ENCODE results near the gene RWDD3.

DNA sequence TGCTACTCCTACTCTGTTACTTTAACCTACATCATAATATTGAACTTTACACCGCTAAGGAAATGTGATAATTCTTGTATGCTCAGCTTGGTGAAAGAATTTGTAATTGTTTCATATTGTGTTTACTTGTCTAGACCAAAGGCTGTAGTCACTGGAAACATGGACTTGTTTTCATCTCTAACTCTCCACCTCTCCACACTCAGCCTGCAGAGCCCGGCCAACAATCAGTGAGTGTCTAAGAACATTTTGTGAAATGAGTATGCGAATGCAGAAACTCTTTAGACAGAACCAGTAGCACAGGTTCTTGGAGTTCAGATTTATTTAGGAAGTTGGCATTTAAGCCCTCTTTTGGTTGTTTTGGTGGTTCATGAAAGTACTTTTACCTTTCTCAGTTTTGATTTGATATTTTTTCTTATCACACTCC is 3.2 kb upstream of the RWDD3 start:
- TF ChIP-seq, protein P1, sequence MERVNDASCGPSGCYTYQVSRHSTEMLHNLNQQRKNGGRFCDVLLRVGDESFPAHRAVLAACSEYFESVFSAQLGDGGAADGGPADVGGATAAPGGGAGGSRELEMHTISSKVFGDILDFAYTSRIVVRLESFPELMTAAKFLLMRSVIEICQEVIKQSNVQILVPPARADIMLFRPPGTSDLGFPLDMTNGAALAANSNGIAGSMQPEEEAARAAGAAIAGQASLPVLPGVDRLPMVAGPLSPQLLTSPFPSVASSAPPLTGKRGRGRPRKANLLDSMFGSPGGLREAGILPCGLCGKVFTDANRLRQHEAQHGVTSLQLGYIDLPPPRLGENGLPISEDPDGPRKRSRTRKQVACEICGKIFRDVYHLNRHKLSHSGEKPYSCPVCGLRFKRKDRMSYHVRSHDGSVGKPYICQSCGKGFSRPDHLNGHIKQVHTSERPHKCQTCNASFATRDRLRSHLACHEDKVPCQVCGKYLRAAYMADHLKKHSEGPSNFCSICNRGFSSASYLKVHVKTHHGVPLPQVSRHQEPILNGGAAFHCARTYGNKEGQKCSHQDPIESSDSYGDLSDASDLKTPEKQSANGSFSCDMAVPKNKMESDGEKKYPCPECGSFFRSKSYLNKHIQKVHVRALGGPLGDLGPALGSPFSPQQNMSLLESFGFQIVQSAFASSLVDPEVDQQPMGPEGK (CRISPR knock-in tag; IDR thresholded peaks at IDR 0.05; ENCODE audit: borderline replicate concordance) = no peak
- TF ChIP-seq RARB (CRISPR knock-in tag; IDR thresholded peaks at IDR 0.05) (no peak), ISL1 (CRISPR knock-in tag; IDR thresholded peaks at IDR 0.05) (no peak), ZC3H10 (CRISPR knock-in tag; IDR thresholded peaks at IDR 0.05) (no peak), ZFP30 (CRISPR knock-in tag; IDR thresholded peaks at IDR 0.05) (no peak), ARNTL (CRISPR knock-in tag; IDR thresholded peaks at IDR 0.05; ENCODE audit: borderline replicate concordance, low read depth) (no peak), OSR1 (CRISPR knock-in tag; IDR thresholded peaks at IDR 0.05) (no peak), ESRRG (CRISPR knock-in tag; IDR thresholded peaks at IDR 0.05) (no peak), GLIS3 (CRISPR knock-in tag; IDR thresholded peaks at IDR 0.05) (no peak)
- TF ChIP-seq, protein P2, sequence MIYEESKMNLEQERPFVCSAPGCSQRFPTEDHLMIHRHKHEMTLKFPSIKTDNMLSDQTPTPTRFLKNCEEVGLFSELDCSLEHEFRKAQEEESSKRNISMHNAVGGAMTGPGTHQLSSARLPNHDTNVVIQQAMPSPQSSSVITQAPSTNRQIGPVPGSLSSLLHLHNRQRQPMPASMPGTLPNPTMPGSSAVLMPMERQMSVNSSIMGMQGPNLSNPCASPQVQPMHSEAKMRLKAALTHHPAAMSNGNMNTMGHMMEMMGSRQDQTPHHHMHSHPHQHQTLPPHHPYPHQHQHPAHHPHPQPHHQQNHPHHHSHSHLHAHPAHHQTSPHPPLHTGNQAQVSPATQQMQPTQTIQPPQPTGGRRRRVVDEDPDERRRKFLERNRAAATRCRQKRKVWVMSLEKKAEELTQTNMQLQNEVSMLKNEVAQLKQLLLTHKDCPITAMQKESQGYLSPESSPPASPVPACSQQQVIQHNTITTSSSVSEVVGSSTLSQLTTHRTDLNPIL (CRISPR knock-in tag; IDR thresholded peaks at IDR 0.05; ENCODE audit: low read depth) = no peak

All from SK-N-SH treated with all-trans-retinoic acid at 6 μM for 48 hours (cell line).